GM12892 (cell line): ENCODE measurements around the gene OR13H1. TPM values are rescaled to one million over a fixed set of nuclear protein-coding genes. Genes with fewer than 3 reads are reported as not detected.
"Not testable (repeated sequence)": the region's sequence is repeated elsewhere in the genome, so short reads cannot be mapped to it uniquely, and the experiment has no call there.

ENCODE experiments used
- DNase-seq: peaks from one replicate; pipeline ENCODE4 v3.0.0; 2011; ENCODE audit not compliant: insufficient read length
- FAIRE-seq: peaks from 2 replicates; lab custom pipeline; 2011; peaks lifted over from hg19 to GRCh38; lab: Jason Lieb, UNC
- POLR2A ChIP-seq: IDR thresholded peaks from 2 replicates; pipeline ENCODE4 v1.6.1; 2011; ENCODE audit warnings: low read depth, low read length, control low read depth
- POLR2AphosphoS5 ChIP-seq: IDR thresholded peaks from 2 replicates; pipeline ENCODE4 v1.6.1; 2011; ENCODE audit warnings: low read depth, low read length, control low read depth
- TAF1 ChIP-seq: IDR thresholded peaks from 2 replicates; pipeline ENCODE4 v1.6.1; 2011; ENCODE audit warnings: low read depth, mild to moderate bottlenecking, control low read depth, low read length, borderline replicate concordance
- polyA plus RNA-seq: library from polyadenylated mRNA; unstranded; fragments of >200 nt; gene quantifications from one replicate; pipeline ENCODE4 v1.2.1, GENCODE V29; 2012; ENCODE audit warnings: missing spikeins, inconsistent platforms; ENCODE audit not compliant: missing spikeins

The OR13H1 gene
- not detected for polyA plus RNA-seq

GRCh38 chrX:131543774-131544173, at the start of gene OR13H1:
Gene OR13H1, plus strand, starts transcription at chrX:131544074. Its CDS starts 0 bp downstream, at chrX:131544074.
- TF ChIP-seq POLR2A (no peak), POLR2AphosphoS5 (no peak), TAF1 (no peak)
- FAIRE-seq, result no peak
- DNase-seq, result no peak

- not testable (repeated sequence) for DNase-seq
Observed at GRCh38 chrX:131501556-131501955, 42.3 kb upstream of the OR13H1 start.

GRCh38 chrX:131513159-131513914, 30.5 kb upstream of the OR13H1 start:
- DNase-seq, result no peak
- FAIRE-seq, result no peak
- TF ChIP-seq POLR2A (no peak), POLR2AphosphoS5 (no peak), TAF1 (no peak)

More at GRCh38 chrX:131501556-131501955, 42.3 kb upstream of the OR13H1 start:
- FAIRE-seq, result not testable (repeated sequence)

GRCh38 chrX:131521824-131522223, 22.1 kb upstream of the OR13H1 start:
- TF ChIP-seq TAF1, result no peak
- TF ChIP-seq POLR2A, result no peak
- no peak for TF ChIP-seq POLR2AphosphoS5
- no peak for FAIRE-seq

GRCh38 chrX:131544218-131544617, 344 bp downstream of the OR13H1 start:
- no peak for DNase-seq
- no peak for FAIRE-seq
- TF ChIP-seq POLR2AphosphoS5 (no peak), POLR2A (no peak), TAF1 (no peak)

More at GRCh38 chrX:131521824-131522223, 22.1 kb upstream of the OR13H1 start:
- DNase-seq, result no peak

- TF ChIP-seq POLR2AphosphoS5 (no peak), POLR2A (no peak), TAF1 (no peak)
- DNase-seq (no peak), FAIRE-seq (no peak)
Observed at GRCh38 chrX:131549011-131549410, 5.1 kb downstream of the OR13H1 start.

- not testable (repeated sequence) for DNase-seq, FAIRE-seq
Observed at GRCh38 chrX:131552453-131552852, 8.6 kb downstream of the OR13H1 start.

GRCh38 chrX:131558562-131558961, 14.7 kb downstream of the OR13H1 start:
- TF ChIP-seq POLR2AphosphoS5, result no peak
- no peak for TF ChIP-seq POLR2A
- no peak for TF ChIP-seq TAF1
- no peak for FAIRE-seq
- no peak for DNase-seq

GRCh38 chrX:131564553-131565229, 20.8 kb downstream of the OR13H1 start:
- no peak for DNase-seq

GRCh38 chrX:131565909-131566308, 22.0 kb downstream of the OR13H1 start:
- TF ChIP-seq POLR2A (no peak), POLR2AphosphoS5 (no peak), TAF1 (no peak)
- DNase-seq (no peak), FAIRE-seq (no peak)

More at GRCh38 chrX:131564553-131565229, 20.8 kb downstream of the OR13H1 start:
- FAIRE-seq, result no peak
- TF ChIP-seq POLR2AphosphoS5 (no peak), POLR2A (no peak), TAF1 (no peak)

- DNase-seq (no peak), FAIRE-seq (no peak)
- TF ChIP-seq TAF1 (no peak), POLR2A (no peak), POLR2AphosphoS5 (no peak)
Observed at GRCh38 chrX:131571348-131571747, 27.5 kb downstream of the OR13H1 start.

- no peak for TF ChIP-seq TAF1
- TF ChIP-seq POLR2A, result no peak
- TF ChIP-seq POLR2AphosphoS5, result no peak
- no peak for FAIRE-seq
Observed at GRCh38 chrX:131572372-131573014, 28.6 kb downstream of the OR13H1 start.

More at GRCh38 chrX:131572372-131573014, 28.6 kb downstream of the OR13H1 start:
- no peak for DNase-seq
